Frontal cortex (tissue), 4 donors: ENCODE data around the gene CFAP46. TPM values are rescaled to one million over a fixed set of nuclear protein-coding genes. Genes with fewer than 3 reads are reported as not detected.

ENCODE experiments used
- DNase-seq, 2 donors: peaks; one replicate each; pipeline ENCODE4 v3.0.0; 2012; ENCODE audit warnings: low spot score in 2 of 2
- FAIRE-seq: peaks from 2 replicates; lab custom pipeline; 2012; peaks lifted over from hg19 to GRCh38; lab: Jason Lieb, UNC
- total RNA-seq: library from RNA; depleted of rRNA; stranded (reverse); fragments of >200 nt; gene quantifications from one replicate; pipeline ENCODE4 v1.2.3, GENCODE V29; 2014
- donor health status: control.
- donor health status: control.
- donor health status: control.

Gene CFAP46
- total RNA-seq, 1 donor from 2014 or later = 2.0 TPM

GRCh38 chr10:132876131-132876860 lies 66.1 kb downstream of the CFAP46 start:
- FAIRE-seq (no peak), DNase-seq (no peak)

- DNase-seq (no peak), FAIRE-seq (no peak)
Measured at GRCh38 chr10:132875435-132875834, 66.9 kb downstream of the CFAP46 start.

- no peak for DNase-seq
- FAIRE-seq = no peak
Measured at GRCh38 chr10:132873395-132873794, 69.0 kb downstream of the CFAP46 start.

GRCh38 chr10:132872658-132873057 lies 69.7 kb downstream of the CFAP46 start:
- no peak for DNase-seq
- FAIRE-seq = no peak

- DNase-seq (no peak), FAIRE-seq (no peak)
Measured at GRCh38 chr10:132870426-132870825, 71.9 kb downstream of the CFAP46 start.

GRCh38 chr10:132869621-132870020 lies 72.7 kb downstream of the CFAP46 start:
- no peak for FAIRE-seq
- no peak for DNase-seq

- FAIRE-seq = no peak
Measured at GRCh38 chr10:132868995-132869394, 73.4 kb downstream of the CFAP46 start.

GRCh38 chr10:132867801-132868644 lies 74.3 kb downstream of the CFAP46 start:
- no peak for DNase-seq
- FAIRE-seq = no peak

More at GRCh38 chr10:132868995-132869394, 73.4 kb downstream of the CFAP46 start:
- DNase-seq = no peak

GRCh38 chr10:132866601-132867381 lies 75.6 kb downstream of the CFAP46 start:
- FAIRE-seq = no peak

GRCh38 chr10:132865851-132866600 lies 76.3 kb downstream of the CFAP46 start:
- FAIRE-seq (no peak), DNase-seq (no peak)

More at GRCh38 chr10:132866601-132867381, 75.6 kb downstream of the CFAP46 start:
- DNase-seq = no peak

- FAIRE-seq (no peak), DNase-seq (no peak)
Measured at GRCh38 chr10:132865171-132865631, 77.2 kb downstream of the CFAP46 start.

GRCh38 chr10:132862485-132863420 lies 79.6 kb downstream of the CFAP46 start:
- no peak for FAIRE-seq
- DNase-seq = no peak

GRCh38 chr10:132861884-132862461 lies 80.4 kb downstream of the CFAP46 start:
- DNase-seq (no peak), FAIRE-seq (no peak)

- no peak for DNase-seq
Measured at GRCh38 chr10:132861116-132861691, 81.2 kb downstream of the CFAP46 start.

GRCh38 chr10:132860532-132860931 lies 81.8 kb downstream of the CFAP46 start:
- FAIRE-seq = no peak
- DNase-seq = no peak

More at GRCh38 chr10:132861116-132861691, 81.2 kb downstream of the CFAP46 start:
- no peak for FAIRE-seq

GRCh38 chr10:132859084-132859855 lies 83.1 kb downstream of the CFAP46 start:
- DNase-seq = no peak
- no peak for FAIRE-seq
